NCI-H524 (cell line): ENCODE measurements around the gene STPG4.
A peak's percentile ranks its signal among the peaks of the same experiment; 100 is the strongest.
"Not testable (repeated sequence)": the region's sequence is repeated elsewhere in the genome, so short reads cannot be mapped to it uniquely, and the experiment has no call there.

Experiments
- DNase-seq, 2 experiments: peaks; one replicate each; lab custom pipeline; 2025; lab: John Stamatoyannopoulos, UW

STPG4 gene

DNA sequence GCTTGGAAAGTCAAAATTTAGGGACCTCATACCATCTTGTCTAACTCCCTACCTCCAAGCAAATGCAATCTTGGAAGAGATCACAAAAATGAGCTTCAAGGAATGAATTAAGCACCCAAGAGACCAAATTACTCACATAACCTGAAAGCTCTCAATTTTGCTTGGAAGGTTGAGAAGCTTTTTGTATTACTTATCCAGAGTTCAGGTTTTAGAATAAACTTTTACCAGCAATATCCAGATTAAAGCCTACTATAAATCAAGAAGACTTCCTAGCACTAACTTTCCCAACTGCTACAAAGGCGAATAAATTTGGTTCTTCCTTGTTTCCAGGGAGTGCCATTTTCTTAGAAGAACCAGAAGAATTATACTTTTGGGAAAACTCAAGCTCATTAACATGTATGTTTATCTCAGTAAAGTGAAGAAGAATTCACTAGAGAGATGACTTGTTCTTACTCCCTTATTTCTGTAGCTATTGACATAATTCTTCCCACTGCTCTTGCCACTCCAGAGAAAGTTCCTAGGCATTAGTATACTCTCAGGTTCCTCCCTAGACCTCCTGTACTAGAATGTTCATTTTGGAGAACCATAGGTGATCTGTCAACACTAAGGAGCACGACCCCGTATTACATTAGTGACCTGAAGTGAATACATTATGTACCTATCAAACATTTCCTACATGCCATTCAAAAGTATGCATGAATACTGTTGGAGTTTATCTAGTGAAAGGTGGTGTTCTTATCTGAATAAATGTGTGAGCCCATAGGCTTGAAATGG, 18.0 kb upstream of the STPG4 start:
- DNase-seq: no peak

DNA sequence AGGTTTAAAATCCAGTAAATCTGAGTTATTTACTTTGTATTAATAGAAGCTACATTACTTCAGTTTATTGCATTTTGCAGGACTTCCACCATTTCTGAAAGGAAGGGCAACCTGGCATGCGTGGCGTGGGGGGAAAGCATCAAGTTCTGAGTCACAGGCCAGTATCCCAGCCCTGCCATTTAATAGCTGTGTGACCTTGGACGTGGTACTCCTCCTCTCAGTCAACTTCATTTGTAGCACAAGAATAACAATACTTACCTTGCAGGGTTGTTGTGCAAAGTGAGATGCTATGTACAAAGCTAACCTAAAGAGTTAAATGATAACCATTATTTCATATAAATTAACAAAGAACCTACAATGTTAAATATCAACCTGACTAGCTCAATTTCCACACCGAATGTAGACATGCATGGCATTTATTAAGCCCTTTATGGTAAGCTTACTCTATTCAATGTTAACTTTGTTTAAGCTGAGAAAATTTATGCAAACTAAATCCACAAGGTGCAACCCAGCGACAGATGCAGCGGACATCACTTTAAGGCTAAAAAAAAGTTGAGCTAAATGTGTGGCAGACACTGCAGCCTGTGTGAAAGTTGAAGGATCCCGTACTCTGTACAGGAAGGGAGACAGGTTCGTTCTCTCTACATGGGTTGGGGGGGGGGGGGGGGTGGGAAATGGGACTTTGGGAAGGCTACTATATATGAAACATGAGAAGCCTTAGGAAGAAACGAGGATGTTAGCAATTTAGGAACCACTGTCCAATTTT, 17.2 kb upstream of the STPG4 start:
- DNase-seq: no peak

DNA sequence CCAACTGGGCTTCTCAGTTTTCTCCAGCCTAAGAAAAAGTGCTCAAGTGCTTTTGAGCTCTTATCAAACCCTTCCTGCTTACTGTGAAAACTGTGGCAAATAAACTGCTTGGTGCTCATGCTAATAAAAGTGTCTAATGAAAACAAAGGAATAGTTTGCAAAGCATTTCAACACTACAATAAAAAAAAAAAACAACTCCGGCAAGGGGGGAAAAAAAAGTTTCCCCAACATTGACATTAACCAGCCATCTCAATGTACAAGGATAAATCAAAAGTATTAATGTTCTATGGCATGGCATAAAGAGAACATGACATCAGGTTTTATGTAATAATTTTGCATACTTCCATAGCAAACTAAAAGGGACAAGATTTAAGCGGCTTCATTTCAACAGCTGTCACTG, 14.7 kb upstream of the STPG4 start:
- no peak for DNase-seq

DNA sequence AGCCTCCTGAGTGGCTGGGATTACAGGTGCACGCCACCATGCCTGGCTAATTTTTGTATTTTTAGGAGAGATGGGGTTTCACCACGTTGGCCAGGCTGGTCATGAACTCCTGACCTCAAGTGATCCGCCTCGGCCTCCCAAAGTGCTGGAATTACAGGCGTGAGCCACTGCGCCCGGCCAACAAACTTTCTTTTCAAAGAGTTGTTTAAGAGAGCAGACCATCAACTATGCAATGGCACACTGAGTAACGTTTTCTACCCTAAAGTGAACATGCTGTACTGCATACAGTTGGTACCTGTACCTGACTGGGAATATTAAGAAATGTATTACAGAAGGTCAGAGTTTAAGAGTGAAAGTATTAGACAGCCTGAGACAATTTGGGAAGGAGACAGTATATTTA, 13.8 kb upstream of the STPG4 start:
- DNase-seq: not testable (repeated sequence)

DNA sequence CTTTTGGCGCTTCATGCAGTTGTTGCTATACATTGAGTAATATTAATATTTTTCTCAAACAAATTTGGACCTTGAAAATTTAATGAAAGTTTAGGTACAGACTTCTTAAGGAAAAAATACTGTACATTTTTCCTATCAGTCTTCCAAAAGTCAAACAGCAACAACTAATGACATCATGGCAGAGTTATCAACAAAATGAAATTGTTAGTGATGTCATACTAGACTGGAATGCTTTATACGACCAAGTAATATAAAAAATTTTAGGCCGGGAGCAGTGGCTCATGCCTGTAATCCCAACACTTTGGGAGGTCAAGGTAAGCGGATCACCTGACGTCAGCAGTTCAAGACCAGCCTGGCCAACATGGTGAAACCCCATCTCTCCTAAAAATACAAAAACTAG, 12.0 kb upstream of the STPG4 start:
- no peak for DNase-seq

DNA sequence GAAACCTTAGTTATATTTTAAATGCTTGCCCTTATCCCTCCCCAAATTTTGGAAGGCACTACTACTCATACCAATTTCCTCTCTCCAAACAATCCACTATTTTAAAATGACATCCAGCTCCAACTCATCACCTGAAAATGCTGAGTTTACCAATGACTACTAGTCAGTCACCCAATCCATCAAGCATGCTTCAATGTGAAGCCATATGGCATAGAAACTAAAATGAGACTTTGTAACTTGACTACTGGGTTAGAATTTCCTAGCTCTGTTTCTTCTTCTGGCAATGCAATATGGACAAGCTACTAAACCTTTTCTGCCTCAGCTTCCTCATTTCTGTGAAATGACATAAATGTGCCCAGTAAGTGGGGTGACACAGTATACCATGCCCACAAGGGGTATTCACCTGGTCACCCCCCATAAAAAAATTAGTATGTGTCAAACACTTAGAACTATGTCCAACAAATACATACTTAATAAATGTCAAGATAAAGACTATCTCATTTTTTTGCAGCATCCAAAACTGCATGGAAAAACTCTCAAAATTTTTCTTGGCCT, 10.0 kb upstream of the STPG4 start:
- peak in 1 of 2 experiments; percentile 66 for DNase-seq

DNA sequence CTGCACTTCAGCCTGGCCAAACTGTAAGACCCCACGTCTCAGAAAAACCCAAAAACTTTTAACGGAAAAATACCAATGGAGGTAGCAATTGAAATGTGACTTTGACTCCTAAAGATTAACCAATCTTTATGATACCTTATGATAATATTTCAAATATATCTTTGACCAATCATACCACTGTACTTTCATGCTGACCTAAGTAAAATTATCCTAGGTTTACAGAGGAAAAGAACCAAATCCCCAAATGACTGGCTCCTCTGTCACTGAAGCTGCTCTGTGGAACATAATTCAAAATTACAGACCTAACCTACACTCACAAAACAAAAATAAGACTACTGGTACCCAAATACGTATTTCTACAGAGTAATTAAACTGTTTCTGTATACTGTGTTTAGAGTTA, 7.7 kb upstream of the STPG4 start:
- no peak for DNase-seq

DNA sequence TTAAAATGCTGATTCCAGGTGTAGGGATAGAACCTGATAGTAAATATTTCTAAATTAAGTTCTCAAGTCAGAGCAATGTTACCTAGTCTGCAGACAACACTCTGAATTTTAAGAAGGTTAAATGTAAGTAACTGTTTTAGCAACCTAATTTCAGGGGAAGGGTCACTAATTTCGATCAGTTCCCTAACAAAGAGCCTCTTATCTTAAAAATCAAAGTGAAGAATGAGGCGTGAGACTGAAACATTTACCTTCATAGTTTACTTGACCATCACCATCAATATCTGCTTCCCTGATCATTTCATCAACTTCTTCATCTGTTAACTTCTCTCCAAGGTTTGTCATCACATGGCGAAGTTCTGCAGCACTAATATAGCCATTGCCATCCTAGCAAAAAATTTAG, 6.4 kb upstream of the STPG4 start:
- no peak for DNase-seq

DNA sequence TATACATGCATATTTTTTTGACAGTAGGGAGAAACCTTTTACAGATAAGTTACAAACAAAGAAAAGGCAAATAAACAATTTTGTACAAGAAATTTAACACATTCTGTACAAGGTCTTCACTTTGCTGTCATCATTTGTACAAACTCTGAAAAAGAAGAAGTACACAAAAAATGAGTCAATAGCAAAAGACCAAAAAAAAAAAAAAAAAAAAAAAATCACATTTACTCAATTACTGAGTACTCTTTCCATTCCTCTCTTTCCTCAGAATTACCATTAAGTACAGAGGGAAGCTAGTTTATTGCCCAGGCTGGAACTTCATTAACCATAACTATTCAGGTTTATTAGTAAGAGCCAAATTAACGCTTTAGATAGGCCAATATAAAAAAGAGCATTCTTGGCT, 5.6 kb upstream of the STPG4 start:
- no peak for DNase-seq

DNA sequence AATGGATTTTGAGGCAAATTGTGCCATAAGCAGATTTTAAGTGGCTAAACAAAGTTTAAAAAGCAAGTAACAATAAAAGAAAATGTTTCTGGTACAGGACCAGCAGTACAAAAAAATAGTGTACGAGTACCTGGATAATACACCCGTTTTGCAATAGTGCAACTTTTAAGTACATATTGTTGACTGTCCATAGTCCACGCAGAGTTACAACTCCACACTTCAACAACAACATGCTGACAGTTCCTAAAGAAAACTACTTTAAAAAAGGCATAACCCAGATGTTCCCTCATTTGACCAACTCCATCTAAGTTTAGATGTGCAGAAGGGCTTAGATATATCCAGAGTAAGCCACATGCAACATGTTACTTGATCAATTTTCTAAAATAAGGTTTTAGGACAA, 5.1 kb upstream of the STPG4 start:
- DNase-seq: no peak

DNA sequence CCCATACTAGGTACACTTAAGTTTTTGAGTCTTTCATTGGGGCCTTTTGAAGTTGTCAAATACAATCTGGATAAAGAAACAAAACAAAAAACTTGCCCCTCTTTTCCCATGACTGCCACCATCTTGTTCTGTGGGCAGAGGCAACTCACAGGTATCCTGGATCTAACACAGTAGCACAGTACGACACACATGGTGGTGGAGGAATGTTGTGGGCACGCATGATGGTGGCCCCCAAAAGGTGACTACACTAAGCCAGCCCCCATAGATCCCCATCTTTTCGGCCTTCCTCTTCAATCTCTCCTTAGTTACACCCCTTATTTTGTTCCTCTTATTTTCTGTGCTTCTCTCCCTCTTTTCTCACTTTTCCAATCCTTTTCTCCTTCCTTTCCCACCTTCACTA, 4.5 kb upstream of the STPG4 start:
- no peak for DNase-seq

DNA sequence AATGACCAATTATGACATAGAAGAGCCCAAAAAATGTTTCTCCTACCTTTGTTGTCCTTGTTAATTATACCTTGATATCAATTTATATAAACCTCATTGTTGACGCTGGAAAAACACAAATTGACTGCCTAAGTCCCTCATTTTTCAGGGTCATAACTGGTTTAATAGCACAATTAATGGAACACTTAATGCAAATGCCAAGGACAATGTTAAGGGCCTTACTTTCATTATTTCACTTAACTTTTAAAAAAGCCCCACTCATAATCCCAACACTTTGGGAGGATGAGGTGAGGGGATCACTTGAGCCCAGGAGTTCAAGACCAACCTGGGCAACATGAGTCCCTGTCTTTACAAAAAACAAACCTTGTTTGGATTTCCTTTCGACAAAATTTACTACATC, 3.5 kb upstream of the STPG4 start:
- DNase-seq: no peak

DNA sequence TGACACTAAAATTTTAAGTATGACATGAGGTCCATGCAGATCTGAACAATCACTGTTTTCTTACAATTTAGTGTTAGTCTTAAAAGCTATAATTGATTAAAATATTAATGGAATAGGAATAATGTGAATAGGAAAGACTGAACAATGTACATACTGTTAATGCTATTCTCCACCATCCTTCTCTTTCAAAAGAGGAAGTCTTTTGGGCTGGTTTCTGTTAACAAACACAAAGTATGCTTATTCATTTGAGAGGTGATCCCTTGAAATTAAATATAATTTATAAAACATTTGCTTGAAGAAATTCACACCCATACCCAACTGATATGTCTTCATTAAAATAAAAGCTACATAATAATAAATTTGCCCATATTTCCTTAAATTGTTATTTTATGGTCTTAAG, 2.3 kb downstream of the STPG4 start:
- DNase-seq: no peak

DNA sequence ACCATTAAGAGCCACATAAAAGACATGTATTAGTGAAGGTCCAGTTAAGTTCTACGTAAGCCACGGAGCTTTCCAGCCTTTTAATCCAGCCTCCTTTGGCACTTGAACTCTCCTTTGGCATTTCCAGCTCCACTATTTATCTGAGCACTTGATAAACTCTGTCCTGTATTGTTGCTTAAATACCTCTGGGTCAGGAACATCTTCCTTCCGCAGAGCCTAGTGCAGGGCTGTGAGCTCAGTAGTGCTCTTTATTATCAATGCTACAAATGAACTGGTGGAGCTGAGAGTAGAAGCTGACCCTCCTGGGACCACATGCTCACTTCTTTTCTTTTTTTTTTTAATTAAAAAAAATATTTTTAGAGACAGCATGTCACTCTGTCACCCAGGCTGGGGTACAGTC, 4.9 kb downstream of the STPG4 start:
- DNase-seq: no peak

DNA sequence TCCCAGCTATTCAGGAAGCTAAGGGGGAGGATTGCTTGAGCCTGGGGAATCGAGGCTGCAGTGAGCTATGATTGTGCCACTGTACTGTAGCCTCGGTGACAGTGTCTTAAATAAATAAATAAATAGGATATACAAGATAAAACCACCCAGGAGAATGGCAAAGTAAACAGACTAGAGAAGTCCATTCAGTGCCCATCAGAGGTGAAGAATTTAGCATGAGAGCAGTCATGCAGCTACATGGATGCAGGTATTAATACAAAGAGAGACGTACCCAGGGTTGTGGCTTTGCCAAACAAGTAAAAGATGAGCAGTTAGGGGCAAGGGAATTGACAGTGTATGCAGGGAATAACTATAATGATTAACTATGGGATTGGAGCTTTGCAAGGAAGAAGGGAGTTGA, 8.1 kb downstream of the STPG4 start:
- no peak for DNase-seq

DNA sequence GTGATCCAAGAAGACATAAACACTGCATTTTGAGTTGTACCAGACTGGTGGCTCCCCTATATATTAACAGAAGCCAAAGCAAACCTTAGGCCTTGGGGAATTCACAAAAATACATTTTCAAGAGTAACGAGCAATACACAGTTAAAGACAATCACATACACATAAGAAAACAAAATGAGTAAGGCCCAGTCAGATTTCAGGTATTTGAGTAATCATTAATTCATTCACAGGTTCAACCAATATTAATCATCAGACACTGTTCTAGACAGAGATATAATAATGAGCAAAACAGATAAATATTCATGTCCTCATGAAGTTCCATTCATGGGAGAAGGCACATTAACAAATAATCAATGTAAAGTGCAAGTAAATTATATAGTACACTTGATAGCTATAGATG, 9.6 kb downstream of the STPG4 start:
- no peak for DNase-seq

DNA sequence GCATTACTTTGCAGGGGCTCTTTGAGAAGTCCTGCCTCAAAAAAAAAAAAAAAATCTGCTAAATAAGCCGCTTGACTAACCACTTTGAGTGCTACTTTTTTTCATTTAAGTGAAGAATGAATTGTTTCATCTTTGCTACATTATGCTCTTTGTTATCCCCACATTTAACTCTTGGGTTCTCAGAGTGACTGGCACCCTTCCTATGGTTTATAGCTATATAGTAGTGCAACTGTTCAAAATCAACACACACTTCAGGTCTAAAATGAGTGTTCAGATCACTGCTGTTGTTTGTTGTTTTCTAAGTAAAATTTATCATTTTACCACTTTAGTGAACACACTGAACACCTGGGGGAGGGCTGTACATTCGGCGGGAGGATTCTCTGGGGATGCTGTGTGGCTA, 13.6 kb downstream of the STPG4 start:
- DNase-seq: no peak

DNA sequence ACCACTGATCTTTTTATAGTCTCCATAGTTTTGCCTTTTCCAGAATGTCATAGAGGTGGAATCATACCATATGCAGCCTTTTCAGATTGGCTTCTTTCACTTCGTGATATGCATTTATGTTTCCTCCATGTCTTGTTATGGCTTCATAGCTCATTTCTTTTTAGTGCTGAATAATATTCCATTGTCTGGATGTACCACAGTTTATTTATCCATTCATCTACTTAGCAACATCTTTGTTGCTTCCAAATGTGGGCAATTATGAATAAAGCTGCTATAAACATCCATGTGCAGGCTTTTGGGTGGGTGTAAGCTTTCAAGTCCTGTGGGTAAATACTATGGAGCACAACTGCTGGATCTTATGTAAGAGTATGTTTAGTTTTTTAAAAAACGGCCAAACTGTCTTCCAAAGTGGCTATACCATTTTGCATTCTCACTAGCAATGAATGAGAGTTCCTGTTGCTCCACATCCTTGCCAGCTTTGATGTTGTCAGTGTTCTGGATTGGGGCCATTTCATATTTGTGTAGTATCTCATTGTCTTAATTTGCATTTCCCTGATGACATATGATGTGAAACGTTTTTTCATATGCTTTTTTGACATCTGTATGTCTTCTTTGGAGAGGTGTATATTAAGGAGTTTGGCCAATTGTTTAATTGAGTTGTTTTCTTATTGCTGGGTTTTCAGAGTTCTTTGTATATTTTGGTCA, 20.6 kb downstream of the STPG4 start:
- DNase-seq: no peak

DNA sequence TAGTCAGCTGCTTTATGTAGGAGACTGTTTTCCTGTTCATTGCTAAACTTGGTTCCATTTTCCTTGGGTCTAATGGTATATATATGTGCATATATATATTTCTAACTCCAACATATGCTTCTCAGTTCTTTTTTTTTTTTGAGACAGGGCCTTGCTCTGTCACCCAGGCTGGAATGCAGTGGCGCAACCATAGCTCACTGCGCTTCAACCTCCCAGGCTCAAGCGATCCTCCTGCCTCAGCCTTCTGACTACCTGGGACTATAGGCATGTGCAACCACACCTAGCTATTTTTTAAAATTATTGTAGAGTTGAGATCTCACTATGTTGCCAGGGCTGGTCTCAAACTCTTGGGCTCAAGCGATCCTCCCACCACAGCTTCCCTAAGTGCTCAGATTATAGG, 22.1 kb downstream of the STPG4 start:
- DNase-seq: no peak

DNA sequence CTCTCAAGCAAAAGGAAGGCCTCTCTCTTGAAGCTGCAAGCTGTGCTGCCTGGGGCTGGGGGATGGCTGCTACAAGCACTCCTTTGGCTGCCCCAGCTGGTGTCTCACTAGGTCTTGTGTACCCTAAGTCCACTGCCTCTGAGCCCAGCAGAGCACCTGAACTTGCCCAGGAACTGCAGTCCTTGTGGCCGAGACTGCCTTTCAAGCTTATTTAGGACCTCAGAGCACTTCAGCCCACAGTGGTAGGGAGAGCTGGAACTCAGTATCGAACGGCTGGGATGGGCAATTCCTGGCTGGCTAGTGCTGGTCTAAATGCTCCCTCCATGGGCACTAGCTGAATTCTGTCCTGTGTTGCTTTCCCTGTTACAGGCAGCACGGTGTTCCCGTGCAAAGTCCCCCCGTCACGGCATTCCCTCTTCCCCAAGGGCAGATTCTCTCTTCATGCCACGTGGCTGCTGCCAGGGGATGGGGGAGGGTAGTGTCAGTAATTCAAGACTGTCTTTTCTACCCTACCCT, 25.9 kb downstream of the STPG4 start:
- DNase-seq: peak; percentile 3 to 59

DNA sequence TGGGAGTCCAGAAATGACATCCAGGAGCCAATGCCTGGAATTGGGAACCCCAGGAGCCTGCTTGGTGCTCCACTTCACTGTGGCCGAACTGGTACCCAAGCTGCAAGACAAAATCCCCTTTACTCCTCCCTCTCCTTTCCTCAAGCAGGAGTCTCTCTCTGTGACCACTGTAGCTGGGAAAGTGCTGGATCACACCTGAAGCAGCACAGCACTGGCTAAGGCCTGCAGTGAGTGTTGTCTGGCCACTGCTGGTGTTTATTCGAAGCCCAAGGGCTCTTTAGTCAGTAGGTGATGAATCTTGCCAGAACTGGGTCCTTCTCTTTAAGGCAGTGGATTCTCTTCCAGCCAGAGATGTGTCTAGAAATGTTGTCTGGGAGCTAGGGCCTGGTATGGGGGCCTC, 26.4 kb downstream of the STPG4 start:
- DNase-seq: no peak

DNA sequence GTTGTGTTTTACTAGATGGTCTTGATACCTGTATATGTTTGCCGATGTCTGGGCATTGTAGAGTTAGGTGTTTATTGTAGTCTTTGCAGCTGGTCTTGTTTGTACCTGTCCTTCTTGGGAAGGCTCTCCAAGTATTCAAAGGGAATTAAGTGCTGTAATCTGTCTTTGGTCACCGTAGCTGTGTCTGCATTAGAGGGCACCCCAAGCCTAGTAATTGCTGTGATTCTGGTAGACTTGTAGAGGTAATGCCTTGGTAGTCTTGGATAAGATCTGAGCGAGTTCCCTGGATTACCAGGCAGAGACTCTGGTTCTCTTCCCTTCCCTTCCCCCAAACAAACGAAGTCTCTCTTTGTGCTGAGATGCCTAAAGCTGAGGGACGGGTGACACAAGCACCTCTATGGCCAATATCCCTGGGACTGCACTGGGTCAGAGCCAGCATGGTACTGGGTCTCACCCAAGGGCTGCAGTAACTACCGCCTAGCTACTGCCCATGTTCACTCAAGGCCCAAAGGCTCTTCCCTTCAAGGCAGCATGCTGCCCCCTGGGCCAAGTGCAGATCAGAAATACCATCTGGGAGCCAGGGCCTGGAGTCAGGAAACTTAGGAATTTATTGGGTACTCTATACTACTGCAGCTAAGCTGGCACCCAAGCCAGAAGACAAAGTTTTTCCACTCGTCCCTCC, 27.1 kb downstream of the STPG4 start:
- peak; percentile 1 to 16 for DNase-seq
